Neuron (in vitro differentiated cells): ENCODE data around the gene RAB4B.
"Not testable (repeated sequence)": the region's sequence is repeated elsewhere in the genome, so short reads cannot be mapped to it uniquely, and the experiment has no call there.

ENCODE experiments used
- H2AFZ ChIP-seq: one replicate; pipeline ENCODE4 v1.6.1; 2013; ENCODE audit warnings: low read depth, mild to moderate bottlenecking, inconsistent platforms, low read length, moderate library complexity
- H3K27me3 ChIP-seq: one replicate; pipeline ENCODE4 v1.6.1; 2013; ENCODE audit warnings: low read length; ENCODE audit not compliant: insufficient read depth
- H3K36me3 ChIP-seq: one replicate; pipeline ENCODE4 v1.6.1; 2013; ENCODE audit warnings: low read length; ENCODE audit not compliant: insufficient read depth
- H3K4me1 ChIP-seq: one replicate; pipeline ENCODE4 v1.6.1; 2013; ENCODE audit warnings: low read length; ENCODE audit not compliant: insufficient read depth
- H3K4me3 ChIP-seq: 2 replicates; pipeline ENCODE4 v1.5.1; 2013; ENCODE audit warnings: mild to moderate bottlenecking, low read length, moderate library complexity
- H3K9me3 ChIP-seq: one replicate; pipeline ENCODE4 v1.6.1; 2013; ENCODE audit warnings: low read length

The RAB4B gene

DNA sequence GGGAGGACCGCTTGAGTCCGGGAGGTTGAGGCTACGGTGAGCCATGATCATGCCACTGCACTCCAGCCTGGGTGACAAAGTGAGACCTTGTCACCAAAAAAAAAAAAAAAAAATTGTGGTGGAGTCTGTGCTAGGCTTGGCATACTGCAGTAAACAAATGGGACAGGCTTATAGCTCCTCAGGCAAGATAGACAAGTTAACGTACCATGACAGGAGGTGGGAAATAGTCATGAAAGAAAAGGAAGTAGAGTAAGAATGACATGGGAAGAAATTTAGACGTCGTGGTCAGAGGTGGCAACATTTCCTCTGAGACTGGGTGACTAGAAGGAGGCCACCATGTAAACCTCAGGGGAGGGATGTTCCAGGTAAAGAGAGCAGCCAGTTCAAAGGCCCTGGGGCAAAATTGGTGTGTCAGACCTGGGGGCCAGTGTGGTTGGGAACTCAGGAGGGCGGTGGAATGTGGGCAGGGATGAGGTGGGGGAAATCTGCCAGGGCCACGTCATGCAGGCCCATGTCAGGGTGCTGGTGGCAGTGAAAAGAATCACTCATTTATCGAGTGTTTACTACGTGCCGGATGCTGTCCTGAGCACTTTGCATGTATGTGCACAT, 21.4 kb upstream of the RAB4B start:
- Histone ChIP-seq H2AFZ (no peak overlapping the region), H3K9me3 (no peaks in the 10 kb centered on the region), H3K27me3 (no peaks in the 10 kb centered on the region), H3K4me3 (no peak overlapping the region), H3K36me3 (peaks cover 77% of the 10 kb centered on the region), H3K4me1 (peaks cover 6% of the 10 kb centered on the region)

DNA sequence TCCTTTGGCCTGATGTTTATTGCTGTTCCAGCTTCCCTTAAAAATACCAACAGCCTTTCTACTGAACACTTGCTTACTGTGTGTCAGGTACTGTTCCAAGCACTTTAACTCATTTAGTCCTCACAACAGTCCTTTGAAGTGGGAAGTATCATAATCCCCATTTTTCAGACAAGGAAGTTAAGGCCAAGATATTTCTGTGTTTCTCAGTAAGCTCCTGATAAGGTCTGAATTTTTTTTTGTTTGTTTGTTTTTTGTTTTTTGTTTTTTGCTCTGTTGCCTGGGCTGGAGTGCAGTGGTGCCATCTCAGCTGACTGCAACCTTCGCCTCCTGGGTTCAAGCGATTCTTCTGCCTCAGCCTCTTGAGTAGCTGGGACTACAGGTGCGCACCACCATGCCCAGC, 19.6 kb upstream of the RAB4B start:
- Histone ChIP-seq H3K36me3 (peaks cover 85% of the 10 kb centered on the region), H3K4me3 (no peak overlapping the region), H3K9me3 (no peaks in the 10 kb centered on the region), H3K27me3 (no peaks in the 10 kb centered on the region), H3K4me1 (peaks cover 3% of the 10 kb centered on the region), H2AFZ (no peak overlapping the region)

DNA sequence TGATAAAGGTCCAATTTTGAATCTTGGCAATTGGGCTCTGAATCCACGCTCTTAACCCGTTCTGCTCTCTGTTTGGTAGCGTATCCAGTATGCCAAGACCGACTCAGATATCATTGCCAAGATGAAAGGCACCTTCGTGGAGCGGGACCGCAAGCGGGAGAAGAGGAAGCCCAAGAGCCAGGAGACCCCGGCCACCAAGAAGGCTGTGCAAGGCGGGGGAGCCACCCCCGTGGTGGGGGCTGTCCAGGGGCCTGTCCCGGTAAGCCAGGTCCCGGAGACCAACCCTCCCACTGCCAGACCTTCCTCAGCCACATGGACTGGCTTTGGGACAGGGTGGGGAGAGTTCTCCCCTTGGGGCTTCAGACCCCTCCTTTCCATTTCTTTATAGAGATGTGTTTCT, 18.7 kb upstream of the RAB4B start:
- Histone ChIP-seq H2AFZ (no peak overlapping the region), H3K36me3 (peaks cover 89% of the 10 kb centered on the region), H3K27me3 (no peaks in the 10 kb centered on the region), H3K4me1 (peaks cover 1% of the 10 kb centered on the region), H3K4me3 (no peak overlapping the region), H3K9me3 (no peaks in the 10 kb centered on the region)

DNA sequence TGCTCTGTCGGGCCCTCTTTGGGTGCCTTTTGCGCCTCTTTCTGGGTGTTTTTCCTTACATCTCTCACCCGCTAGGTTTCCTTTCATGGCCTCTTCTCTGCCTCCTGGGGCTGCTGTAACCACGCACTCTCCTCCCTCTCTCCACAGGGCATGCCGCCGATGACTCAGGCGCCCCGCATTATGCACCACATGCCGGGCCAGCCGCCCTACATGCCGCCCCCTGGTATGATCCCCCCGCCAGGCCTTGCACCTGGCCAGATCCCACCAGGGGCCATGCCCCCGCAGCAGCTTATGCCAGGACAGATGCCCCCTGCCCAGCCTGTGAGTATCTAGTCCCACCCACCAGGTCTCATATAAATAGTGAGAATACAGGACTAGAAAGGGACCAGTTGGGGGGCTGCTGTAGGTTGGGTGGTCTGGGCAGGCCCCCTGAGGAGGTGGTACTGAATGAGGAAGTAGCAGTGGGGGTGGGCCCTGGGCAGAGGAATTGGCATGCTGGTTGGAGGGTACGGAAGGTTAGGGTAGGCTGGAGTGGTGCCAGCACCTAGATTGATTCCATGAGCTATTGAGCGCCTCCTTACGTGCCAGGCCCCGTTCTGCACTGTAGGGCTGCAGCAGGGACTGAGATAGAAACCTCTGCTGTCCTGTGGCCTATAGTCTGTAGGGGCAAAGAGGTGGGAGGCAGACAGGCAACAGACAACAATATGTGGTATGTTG, 15.1 kb upstream of the RAB4B start:
- Histone ChIP-seq H3K36me3 (peaks cover 78% of the 10 kb centered on the region), H3K9me3 (no peaks in the 10 kb centered on the region), H3K4me1 (no peaks in the 10 kb centered on the region), H3K27me3 (no peaks in the 10 kb centered on the region), H2AFZ (no peak overlapping the region), H3K4me3 (no peak overlapping the region)

DNA sequence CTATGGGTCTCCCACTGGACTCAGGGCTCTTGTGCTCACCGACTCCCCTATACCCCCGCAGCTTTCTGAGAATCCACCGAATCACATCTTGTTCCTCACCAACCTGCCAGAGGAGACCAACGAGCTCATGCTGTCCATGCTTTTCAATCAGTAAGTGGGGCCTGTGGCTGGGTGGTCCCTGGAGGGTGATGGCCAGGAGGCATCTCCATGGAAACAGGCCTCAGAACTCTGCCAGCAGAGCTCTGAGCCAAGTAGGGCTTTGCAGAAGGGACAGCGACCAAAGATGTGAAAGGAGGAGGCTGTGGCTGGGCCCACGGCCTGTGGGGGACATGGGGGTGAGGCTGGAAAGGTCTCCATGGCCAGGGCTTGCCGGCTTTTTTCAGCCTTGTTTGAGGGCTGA, 14.5 kb upstream of the RAB4B start:
- Histone ChIP-seq H3K36me3 (peaks cover 73% of the 10 kb centered on the region), H3K9me3 (no peaks in the 10 kb centered on the region), H3K4me3 (no peak overlapping the region), H3K27me3 (no peaks in the 10 kb centered on the region), H2AFZ (no peak overlapping the region), H3K4me1 (no peaks in the 10 kb centered on the region)

DNA sequence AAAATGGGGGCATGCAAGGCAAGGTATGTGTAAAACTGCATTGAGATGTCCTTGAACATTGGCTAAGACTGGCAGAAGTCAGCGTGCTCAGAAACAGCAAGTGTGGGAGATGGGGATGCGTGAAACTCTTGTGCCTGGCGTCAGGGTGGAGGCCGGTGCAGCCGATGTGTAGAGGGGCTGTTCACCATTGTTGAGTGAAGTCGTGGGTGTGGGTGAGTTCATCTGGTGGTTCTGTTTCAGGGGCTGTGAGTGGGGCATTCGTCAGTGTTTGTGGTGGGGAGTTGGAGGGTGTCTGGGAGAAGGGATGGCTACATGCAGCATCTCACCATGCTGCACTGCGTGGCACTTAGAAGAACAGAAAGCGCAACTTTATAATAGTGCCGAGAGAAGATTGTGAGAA, 14.1 kb upstream of the RAB4B start:
- H3K27me3 ChIP-seq, result no peaks in the 10 kb centered on the region
- peaks cover 77% of the 10 kb centered on the region for H3K36me3 ChIP-seq
- no peaks in the 10 kb centered on the region for H3K9me3 ChIP-seq
- no peak overlapping the region for H3K4me3 ChIP-seq
- H2AFZ ChIP-seq, result no peak overlapping the region
- H3K4me1 ChIP-seq, result no peaks in the 10 kb centered on the region

DNA sequence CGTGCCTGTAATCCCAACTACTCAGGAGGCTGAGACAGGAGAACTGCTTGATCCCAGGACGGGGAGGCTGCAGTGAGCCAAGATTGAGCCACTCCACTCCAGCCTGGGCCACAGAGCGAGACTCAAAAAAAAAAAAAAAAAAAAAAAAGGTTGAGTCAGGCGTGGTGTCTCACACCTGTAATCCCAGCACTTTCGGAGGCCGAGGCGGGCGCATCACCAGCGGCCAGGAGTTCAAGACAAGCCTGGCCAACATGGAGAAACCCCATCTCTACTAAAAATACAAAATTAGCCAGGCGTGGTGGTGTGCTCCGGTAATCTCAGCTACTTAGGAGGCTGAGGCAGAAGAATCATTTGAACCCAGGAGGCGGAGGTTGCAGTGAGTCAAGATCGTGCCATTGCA, 11.7 kb upstream of the RAB4B start:
- H3K27me3 ChIP-seq, H3K4me1 ChIP-seq, H3K4me3 ChIP-seq, H3K9me3 ChIP-seq, H2AFZ ChIP-seq: not testable (repeated sequence)
- H3K36me3 ChIP-seq, result peaks cover 57% of the 10 kb centered on the region

DNA sequence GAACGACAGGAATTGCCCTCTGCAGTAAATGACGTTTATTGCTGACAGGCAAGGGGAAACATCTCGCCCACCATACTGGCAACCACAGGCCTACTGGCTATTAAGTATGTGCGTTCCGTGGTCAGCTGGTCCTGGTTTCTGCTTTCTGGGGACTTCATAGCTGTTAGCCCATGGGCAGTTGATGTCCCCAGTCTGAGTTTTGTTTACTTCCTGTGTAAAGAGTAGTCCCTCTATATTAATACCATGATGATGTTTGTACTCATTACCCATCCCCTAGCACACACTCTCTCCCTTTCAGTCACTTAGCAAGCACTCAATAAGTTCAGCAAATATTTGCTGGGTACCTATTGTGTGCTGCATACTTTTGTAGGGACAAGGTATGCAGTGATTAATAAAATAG, 9.2 kb upstream of the RAB4B start:
- H2AFZ ChIP-seq, result no peak overlapping the region
- H3K9me3 ChIP-seq, result no peaks in the 10 kb centered on the region
- no peaks in the 10 kb centered on the region for H3K27me3 ChIP-seq
- no peak overlapping the region for H3K4me3 ChIP-seq
- H3K36me3 ChIP-seq, result peaks cover 33% of the 10 kb centered on the region
- no peaks in the 10 kb centered on the region for H3K4me1 ChIP-seq

DNA sequence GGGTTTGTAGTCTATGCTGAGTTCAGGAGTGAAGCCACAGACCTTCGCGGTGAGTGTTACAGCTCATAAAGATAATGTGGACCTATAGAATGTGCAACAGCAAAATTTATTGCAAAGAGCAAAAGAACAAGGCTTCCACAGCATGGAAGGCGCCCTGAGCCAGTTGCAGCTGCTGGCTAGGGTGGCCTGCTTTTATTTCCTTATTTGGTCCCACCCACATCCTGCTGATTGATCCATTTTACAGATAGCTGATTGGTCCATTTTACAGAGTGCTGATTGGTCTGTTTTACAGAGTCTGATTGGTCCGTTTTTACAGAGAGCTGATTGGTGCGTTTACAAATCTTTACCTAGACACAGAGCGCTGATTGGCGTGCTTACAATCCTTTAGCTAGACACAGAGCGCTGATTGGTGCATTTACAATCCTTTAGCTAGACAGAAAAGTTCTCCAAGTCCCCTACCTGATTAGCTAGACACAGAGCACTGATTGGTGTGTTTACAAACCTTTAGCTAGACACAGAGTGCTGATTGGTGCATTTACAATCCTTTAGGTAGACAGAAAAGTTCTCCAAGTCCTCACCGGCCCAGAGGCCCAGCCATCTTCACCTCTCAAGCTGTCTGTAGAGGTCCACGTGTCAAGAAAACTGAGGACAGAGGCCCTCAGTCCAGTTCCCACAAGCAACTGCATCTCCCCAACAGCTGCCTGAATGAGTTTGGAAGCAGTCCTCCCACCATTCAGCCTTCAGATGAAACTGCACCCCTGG, 6.8 kb upstream of the RAB4B start:
- not testable (repeated sequence) for H2AFZ ChIP-seq, H3K36me3 ChIP-seq, H3K4me1 ChIP-seq, H3K4me3 ChIP-seq, H3K9me3 ChIP-seq, H3K27me3 ChIP-seq

DNA sequence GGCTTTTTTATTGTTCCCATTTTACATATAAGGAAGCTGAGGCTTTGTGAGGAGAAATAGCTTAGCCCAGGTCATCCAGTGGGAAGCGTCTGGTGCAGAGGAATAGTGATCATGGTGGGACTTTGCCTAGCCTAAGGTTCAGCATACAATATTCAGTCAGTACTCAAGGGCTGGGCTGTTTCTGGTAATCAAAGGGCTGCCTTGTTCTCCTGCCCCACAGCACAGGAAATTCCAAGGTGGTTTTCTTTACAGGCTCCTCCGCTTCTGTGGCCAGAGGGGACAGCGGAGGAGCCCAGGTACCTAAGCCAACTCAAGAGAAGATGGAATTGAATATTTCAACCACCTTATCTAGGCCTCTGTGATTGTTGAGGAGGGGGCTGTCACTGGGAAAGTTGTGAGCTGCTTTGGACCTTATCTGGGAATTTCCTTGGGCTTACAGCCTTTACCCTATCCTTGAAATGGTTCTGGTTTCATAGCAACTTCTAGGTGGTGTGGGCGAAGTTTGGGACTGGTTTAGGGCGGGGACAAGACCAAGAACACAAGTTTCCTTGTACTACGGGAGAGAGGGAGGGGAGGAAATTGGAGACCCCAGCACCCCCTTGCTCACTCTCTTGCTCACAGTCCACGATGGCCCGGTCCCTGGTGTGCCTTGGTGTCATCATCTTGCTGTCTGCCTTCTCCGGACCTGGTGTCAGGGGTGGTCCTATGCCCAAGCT, 3.0 kb upstream of the RAB4B start, which contains the start of gene MIA:
MIA (plus strand) TSS at position 606 of the 716 bp plus-strand sequence; CDS start at position 628, 22 bp downstream.
- Histone ChIP-seq H3K27me3 (no peaks in the 10 kb centered on the region), H3K9me3 (no peaks in the 10 kb centered on the region), H2AFZ (no peak within 1 kb of the TSS), H3K4me3 (no peak within 1 kb of the TSS), H3K4me1 (peaks cover 12% of the 10 kb centered on the region), H3K36me3 (no peaks in the 10 kb centered on the region)

DNA sequence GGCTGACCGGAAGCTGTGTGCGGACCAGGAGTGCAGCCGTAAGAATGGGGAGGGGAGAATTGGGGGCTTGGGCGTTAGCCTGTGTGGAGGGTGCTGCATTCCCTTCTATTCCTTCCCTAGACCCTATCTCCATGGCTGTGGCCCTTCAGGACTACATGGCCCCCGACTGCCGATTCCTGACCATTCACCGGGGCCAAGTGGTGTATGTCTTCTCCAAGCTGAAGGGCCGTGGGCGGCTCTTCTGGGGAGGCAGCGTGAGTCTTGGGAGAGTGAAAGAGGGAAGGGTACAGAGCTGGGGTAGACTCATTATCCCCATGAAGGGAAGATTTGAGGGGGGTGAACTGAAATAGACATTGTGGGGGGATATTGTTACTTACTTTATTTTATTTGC, 2.4 kb upstream of the RAB4B start:
- Histone ChIP-seq H3K9me3 (no peaks in the 10 kb centered on the region), H3K4me3 (no peak overlapping the region), H3K4me1 (peaks cover 12% of the 10 kb centered on the region), H3K27me3 (no peaks in the 10 kb centered on the region), H2AFZ (no peak overlapping the region), H3K36me3 (no peaks in the 10 kb centered on the region)

DNA sequence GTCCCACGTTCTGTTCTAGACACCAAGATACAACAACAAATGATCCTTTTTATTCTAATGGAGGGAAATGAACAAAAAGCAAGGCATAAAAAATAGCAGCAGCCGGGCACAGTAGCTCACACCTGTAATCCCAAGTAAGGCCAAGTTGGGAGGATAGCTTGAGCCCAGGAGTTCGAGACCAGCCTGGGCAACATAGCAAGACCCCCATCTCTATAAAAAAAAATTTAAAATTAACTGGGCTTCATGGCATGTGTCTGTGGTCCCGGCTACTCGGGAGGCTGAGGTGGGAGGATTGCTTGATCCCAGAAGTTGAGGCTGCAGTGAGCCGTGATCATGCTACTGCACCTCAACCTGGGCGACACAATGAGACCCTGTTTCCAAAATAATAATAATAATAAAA, 1.7 kb upstream of the RAB4B start:
- no peak overlapping the region for H2AFZ ChIP-seq
- no peaks in the 10 kb centered on the region for H3K36me3 ChIP-seq
- H3K9me3 ChIP-seq, result no peaks in the 10 kb centered on the region
- H3K27me3 ChIP-seq, result no peaks in the 10 kb centered on the region
- H3K4me1 ChIP-seq, result peaks cover 12% of the 10 kb centered on the region
- H3K4me3 ChIP-seq, result no peak overlapping the region
